CD4-positive, alpha-beta T cell treated with Interferon alpha-2 for 1 hour (primary cell): ENCODE results near the gene ATP1A1.

Experiments
- DNase-seq, 2 donors: peaks; one replicate each; pipeline ENCODE4 v3.0.0-alpha.2; 2020 to 2022

The ATP1A1 gene

DNA sequence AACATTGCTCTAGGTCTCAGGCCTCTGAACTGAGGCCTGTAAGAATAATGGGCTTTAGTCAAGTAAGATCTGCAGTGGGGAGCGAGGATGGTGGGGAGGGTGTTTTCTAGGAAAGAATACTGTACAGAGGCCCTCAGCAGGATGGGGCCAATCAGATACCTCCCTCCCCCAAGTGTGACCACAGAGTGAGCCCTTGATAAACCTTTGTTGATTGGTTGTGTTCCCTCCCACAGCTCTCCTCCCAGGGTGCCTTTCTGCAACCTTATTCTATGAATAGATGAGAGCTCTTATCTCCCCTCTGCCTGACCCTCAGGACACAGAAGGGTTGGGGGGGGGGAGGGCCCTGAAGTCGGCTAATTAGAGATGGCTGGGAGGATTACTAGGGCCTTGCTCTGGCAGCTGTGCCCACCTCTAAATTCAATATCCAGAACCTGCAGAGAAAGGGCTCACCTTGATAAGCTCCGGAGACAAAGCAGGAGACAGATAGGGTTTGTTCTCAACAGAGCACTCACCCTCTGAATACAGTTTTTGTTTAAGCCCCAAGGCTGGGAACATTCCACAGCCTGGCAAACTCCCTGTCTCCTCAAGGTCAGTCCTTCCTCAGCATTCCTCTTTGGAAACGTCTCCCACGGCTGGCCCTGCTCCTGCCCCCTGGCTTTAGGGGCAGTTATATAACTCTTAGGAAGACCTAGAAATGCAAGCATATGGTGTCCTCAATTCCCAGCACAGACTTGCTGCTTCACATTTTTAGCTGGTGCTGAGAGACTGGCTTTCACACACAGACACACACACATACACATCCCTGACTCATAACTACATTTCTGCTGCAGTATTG, 42.9 kb downstream of the ATP1A1 start:
- no peak for DNase-seq

DNA sequence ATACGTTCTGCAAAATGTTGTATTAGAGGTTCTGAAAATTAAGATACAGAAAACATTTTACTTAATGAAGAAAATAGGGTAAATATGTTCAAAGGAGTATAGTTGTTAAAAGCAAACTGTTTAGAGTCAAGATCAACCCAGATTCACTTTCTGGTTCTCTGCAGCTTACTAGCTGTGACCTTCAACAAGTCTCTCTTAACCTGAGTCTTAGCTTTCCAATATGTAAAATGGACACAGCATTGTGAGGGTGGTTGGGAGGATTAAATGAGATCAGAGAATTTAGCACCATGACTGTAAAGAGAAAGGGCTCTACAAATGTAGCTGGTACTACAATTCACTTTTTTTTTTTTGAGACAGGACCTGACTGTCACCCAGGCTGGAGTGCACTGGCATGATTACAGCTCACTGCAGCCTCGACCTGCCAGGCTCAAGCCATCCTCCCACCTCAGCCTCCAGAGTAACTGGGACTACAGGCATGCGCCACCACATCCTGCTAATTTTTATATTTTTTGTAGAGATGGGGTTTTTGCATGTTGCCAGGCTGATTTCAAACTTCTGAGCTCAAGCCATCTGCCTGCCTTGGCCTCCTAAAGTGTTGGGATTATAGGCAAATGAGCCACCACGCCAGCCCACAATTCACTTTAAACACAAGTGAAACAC, 43.9 kb downstream of the ATP1A1 start:
- DNase-seq: no peak

DNA sequence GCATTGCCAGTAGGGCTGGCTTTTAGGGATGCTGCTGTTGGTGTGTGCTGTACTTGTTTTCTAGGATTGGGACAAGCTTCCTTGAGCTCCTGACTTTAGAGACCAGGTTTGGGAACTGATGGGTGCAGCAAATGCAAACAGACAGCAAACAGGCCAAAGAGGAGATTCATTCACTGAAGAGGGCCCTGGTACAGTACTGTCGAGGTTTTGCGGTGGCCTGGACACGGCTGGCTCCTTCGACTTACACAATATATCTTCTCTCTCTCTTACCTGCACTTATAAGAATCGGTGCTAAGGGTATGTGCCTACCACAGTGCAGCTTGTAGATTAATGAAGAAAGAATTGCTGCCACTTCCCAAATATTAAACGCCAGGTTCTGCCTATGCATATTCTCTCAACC, 44.6 kb downstream of the ATP1A1 start:
- DNase-seq: no peak

DNA sequence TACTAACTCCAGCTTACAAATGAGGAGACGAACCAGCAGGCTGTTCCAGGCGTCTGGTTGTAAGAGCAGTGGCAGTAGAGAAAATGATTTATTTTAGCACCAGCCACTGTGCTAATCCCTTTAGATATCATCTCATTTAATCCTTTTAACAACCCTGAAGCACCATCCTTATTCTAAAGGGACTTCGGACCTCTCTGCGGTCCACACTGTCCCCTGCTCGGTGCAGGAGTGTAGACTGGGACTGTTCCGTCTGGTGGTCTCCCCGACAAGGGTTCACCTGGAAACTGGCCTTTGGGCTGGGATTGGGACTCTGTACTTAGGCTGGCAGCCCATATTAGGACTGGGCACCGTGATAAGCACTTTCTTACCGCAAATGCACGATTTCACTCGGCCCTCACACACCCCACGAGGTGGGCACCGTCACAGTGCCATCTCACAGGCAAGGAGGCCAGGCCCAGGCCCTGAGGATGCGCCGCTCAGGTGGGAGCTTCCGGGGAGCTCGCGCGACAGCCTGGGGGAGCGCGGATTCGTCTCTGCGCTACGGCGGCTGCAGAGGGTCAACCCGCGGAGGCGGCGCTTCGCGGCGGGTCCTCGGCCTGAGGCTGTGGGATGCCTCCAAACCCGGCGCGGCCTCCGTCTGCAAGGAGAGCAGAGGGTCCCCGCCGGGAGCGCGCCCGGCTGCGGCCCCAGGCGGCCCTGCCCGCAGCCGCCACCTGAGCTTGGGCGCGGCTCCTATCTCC, 45.2 kb downstream of the ATP1A1 start:
- DNase-seq: peak; percentile 83 to 90

DNA sequence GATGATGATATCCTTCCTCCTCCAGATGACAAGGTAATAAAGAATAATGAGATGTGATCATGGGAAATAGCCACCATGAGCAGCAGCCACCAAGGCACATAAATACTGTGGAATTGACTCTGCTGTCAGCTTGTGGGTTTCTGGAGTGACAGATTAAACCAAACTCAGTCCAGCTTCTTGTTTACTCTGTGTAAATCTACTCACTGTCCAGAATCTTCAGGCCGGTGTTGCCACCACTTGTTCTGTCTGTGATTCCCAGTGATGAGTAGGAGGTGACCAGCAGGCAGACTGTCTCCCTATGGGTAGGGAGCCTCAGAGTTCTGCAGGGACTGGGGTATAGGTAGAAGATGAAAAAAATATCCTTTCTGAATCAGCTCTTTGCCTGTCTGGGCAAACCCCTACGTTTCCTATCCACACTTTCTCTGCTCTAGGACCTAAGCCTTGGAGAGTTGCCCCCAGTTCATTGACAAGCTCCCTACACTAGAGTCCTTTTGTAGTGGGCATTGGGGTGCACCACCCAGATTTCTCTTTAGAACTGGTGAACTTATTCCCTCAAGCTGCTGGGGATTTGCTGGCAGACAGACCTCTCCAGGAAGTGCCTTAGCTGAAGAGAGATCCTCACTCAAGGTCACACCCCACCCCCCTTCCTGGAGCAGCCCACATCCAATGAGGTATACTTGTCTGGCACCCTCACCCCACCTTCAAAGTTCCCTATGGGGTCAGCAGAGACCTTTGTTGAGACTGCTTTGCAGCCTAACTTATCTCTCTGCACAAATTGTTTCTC, 47.6 kb downstream of the ATP1A1 start:
- DNase-seq: no peak

DNA sequence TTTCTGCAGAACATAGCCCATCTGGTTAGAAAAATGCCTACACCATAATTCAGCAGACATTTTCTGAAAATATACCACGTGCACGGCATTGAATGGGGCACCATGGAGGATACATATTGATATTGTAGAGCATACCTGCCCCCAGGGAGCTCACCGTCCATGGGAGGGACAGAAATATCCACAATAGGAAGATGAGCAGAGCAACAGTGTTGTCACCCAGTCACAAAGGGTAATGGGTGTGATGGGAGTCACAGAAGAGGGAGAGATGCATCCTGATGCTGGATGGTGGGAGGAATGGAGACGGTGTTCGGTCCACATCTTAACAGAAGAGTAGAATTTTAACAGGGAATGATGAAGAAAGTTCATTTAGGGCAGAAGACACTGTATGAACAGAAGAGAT, 51.4 kb downstream of the ATP1A1 start:
- DNase-seq: no peak

DNA sequence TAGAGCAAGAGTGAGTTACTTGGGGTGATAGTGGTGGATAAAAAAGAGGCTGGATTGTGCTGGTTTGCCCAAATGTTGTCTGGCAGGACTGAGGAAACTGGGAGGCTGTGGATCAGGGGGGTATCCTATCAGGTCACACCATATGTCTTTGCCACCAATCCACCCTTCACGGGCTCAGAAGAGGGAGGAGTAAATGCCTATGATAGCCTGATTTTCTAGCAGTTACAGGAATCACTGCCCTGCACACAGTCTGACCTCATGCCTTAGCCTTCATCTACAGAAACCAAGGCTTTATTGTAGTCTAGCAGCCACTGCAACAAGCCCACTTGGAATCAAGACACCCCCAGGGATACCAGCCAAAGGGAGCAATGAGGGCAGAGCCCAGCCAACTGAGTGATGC, 51.8 kb downstream of the ATP1A1 start:
- DNase-seq: no peak

DNA sequence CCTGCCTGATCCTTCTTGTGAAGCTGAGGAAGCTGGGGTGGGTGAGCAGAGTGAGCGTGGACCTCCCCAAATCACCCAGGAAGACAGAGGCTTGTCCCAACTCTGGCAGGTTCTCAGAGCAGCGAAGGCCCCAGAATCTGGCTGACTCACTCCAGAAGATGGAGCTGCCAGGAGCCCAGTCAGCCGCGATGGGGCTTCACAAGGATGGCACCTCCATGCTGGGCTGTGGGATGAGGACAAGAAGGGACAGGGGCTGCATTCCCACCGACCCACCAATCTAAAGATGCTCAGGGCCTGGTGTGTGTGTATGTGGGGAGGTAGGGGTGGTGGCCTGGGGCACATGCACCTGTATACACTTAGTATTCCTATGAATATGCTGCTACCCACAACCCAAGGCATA, 52.9 kb downstream of the ATP1A1 start:
- no peak for DNase-seq

DNA sequence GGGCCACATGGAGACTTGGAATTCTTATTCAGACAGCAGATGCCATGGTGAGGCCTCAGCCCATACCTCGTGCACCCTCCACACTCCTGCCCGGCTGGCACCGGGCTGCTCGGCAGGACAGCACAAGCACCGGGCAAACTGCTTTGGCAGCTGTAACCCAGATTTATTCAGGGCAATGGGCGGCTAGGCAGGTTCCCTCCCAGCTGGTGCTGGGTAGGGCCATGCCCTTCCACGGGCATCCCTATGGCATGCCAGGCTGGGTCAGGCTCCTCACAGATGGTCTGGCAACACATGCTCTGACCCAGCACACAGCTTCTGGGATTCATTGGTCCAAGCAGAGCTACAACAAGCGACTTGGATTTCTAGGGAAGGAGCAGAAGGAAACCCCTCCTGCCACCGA, 53.4 kb downstream of the ATP1A1 start:
- no peak for DNase-seq

DNA sequence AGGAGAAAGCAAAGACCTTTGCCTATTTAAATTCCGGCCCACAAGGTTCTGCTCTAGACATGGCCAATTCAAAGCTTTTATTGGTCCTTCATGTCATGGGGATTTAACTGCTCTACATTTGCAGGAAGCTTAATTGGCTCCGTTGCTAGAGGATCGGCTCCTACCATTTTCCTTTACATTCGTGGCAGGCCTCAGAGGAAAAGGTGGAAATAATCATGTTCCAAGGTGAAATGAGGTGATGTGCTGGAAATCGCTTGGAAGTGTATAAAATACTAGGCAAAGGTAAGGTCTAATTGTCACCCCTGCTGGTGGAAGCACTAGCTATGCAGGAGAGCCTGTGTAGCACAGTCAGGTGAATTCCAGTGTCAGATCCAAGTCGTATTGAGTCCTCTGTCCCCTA, 55.5 kb downstream of the ATP1A1 start:
- DNase-seq: no peak

DNA sequence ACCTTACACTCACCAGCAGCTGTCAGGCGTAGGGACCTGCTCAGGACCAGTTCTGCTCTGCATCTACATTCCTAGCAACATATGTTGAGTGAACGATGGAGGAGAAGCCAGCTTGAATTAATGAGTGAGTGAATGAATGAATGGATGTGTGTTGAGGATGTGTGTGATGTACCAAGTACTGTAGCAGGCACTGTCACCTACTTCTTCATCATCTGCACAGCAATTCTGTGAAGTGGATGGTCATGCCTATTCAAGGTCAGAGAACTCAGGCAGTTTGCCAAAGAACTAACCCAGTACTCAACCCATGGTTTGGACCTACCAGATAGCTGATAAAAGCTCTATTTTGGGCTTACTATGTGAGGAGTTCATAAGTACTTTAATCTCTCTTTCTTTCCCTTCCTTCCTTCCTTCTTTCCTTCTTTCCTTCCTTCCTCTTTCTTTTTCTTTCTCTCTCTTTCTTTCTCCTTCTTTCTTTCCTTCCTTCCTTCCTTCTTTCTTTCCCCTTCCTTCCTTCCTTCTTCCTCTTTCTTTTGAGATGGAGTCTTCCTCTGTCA, 56.9 kb downstream of the ATP1A1 start:
- DNase-seq: no peak

DNA sequence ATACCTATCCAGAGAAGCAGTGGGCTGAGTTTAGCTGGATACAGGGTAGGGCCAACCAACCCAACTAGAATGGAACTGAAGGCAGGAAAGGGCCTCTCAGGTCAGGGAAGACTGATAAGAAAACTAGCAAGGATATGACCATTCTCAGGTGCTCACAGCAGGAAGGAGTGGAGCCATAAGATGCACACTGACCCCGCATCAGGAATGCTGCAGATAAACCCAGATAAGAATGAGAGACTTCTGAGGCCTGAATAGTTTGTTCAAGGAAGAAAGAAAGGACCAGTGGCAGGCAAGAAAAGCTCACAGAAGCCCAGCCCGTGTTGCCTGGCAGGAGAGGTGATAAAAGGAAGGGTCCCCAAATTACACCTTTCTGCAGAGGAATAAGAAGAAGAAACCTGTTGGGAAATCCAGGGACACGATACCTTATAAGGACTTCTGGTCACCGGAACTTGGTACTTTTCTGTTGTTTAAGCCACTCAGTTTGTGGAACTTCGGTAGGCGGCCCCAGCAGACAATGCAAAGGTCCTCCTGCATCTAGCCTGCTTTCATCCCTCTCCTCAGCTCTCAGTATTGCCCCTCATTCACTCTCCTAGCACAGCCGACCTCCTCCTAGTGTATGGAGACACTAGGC, 58.9 kb downstream of the ATP1A1 start:
- DNase-seq: no peak

DNA sequence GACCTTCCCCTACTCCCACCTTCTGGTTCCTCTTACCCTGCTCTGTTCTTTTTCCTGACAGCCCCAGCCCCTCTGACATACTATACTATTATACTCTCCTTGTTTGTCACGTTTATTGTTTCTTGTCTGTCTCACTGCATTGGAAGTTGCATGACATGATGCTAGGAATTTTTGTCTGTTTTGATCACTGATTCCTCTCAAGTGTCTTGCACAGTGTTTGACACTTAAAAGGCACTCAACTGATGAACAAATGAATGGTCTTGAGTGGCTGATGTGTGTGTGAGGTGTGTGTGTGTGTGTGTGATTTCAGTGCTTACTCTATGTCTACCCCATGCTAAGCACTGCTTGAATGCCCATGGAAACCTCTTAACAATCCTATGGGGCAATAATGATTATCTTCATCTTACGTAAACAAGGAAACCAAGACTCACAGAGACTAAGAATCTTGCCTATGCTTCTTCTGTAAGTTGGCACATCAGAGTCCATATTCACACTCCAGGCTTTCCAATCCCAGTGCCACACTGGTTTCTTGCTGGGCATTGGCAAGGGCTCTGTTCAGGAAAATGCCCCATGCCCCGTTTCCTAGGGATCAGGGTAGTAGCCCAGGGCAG, 59.7 kb downstream of the ATP1A1 start:
- no peak for DNase-seq

DNA sequence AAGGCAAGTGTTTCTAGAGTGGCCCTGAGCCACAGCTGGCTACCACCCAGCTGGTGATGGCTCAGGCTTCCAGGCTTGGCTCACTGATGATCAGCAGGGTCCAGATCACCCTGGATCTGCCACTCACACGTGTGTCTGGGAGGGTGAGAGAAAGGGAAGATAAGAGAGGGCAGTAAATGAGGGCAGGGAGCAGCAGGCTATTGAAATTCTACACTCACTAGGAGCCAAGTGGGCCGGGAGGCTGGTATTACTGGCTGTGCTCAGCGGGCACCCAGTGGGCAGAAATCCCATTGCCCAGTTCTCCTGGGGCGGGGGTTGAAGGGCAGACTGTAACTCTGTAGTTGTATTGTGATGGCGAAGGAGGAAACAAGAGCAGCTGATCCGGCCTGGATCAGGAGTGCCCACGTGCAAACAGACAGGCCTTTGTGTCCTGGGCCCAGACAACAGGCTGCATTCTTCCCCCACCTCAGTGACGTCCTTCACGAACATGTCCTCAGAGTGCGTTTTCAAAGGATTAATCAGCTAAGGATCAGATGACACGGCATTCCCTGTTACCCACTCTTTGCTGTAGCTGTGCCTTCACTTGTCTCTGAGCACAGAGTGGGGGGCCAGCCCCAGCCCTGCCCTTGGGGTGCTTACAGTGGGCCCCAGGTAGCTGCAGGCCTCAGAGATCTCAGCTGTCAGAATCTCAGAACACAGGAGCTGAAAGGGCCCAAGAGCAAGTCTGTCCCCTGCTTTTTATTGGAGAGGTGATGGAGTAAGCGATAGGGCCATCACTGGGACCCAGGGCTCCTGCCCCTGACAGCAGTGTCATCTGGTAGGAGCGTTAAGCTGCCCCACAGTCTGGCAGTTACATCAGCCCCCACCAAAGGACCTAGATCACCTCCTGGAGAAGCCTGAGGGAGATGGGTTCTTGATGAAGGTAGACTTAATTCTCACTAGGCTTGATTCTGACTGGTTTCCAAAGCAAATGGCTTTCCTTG, 60.5 kb downstream of the ATP1A1 start:
- DNase-seq: no peak

DNA sequence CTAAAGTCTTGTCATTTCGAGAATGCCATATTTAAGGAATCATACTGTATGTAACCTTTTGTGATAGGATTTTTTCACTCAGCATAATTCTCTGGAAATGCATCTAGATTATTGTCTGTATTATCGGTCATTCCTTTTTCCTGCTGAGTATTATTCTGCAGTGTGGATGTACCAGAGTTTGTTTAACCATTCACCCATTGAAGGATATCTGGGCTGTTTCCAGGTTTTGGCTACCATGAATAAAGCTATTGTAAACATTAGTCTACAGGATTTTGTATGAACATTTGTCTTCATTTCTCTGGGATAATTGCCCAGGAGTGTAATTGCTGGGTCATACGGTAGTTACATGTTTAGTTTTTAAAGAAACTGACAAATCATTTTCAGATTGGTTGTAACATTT, 61.8 kb downstream of the ATP1A1 start:
- DNase-seq: no peak

DNA sequence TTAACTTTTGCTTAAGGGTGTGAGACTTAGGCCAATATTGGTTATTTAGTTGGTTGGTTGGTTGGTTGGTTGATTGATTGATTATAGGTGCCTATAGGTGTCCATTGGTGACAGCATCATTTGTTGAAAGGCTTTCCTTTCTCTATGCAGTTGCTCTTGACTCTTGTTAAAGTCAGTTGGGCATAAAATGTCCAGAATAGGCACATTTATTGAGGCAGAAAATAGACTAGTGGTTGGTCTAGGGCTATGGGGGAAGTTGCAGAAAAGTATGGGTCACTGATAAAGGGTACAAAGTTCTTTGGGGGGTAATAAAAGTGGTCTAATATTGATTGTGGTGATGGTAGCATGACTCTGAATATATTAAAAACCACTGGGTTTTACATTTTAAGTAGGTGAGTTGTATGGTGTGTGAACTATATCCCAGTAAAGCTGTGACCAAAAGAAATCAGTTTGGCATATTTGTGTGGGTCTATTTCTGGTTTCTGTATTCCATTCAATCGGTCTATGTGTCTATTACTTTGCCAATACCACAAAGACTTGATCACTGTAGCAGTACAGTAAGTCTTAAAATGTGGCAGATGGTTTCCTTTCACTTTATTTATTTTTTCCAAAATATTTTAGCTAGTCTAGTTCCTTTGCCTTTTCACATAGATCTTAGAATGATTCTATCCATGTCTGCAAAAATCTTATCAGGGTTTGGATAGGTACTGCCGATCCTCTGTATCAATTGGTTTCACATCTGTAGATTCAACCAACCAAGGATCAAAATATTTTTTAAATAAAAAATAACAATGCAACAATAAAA, 63.0 kb downstream of the ATP1A1 start:
- no peak for DNase-seq

DNA sequence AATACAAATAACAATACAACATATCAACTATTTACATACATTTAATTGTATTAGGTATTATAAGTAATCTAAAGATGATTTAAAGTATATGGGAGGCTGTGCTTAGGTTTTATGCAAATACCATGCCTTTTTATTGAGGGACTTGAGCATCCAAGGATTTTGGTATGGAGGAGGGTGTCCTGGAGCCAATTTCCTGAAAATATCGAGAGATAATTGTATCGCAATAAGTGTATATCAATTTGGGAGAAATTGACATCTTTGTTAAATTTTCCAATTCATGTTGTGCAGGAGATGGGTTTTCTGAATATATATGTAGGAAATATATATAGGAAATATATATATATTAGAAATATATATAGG, 63.5 kb downstream of the ATP1A1 start:
- DNase-seq: no peak

DNA sequence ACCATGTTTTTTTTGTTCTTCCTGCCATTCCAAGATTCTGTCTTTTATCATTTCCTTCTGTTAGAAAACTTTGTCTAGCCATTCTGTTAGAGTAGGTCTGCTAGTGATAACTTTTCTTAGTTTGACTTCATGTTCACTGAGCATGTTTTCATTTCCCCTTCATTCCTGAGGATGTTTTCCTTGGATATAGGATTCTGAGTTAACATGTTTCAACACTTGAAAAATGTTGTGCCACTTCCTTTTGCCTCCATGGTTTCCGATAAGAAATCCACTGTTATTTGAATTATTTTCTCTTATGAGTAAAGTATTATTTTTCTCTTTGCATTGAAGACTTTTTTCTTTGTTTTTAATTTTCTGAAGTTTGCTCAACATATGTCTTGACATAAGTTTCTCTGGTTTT, 66.7 kb downstream of the ATP1A1 start:
- DNase-seq: no peak

DNA sequence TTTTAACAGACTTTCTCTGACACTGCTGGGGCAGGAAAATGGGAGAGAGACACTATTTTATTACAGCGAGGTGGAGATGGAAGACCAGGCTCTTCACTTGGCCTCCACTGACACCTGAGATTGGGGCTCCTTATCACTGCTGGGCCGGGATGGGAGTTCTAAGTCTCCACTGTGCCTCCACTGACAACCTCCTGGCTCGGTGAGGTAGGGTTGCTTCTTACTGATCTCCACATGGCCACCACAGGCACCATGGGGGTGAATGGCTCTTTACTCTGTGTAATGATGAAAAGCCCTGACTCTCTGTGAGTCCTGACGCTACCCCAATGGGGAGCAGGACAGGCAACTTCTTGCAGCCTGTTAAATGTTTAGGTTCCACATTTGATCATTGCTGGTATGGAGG, 67.7 kb downstream of the ATP1A1 start:
- no peak for DNase-seq

DNA sequence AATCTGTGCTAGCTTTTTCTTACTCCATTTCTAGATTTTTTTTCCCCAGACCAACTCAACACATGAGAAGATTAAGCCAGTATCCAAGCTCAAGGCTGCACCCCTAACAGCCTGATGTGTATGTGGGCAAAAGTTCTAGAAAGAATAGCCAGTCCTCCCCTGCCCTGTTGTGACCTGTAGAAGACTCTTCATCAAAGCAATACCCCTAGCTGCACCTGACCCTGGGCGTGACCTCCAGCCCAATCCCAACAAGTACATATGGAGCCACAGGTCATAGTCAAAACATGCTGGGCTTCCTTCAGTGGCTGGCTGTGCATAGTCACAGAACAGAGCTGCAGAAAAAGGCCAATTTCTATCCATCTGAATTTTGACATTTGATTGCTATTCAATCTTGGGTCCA, 72.5 kb downstream of the ATP1A1 start:
- no peak for DNase-seq
